ENCODE measurements around the gene SLC12A8. TPM values are rescaled to one million over a fixed set of nuclear protein-coding genes. Genes with fewer than 3 reads are reported as not detected.

The SLC12A8 gene
- total and polyA plus RNA-seq, 9 of the 15 experiments (the other 6 are each of a cell fraction or from before 2014, with no cell fraction given): 0.04 to 0.33 (median 0.09) TPM; not detected in 4

GRCh38 chr3:125257536-125257935 lies 45.0 kb upstream of the SLC12A8 start:
- Histone ChIP-seq H3K27ac (ENCODE audit: extremely low read depth, low read depth, low read length) (no peak overlapping the region), H4K20me1 (replicated peaks; ENCODE audit: control insufficient read depth, insufficient read depth, low read length) (no peaks in the 10 kb centered on the region), H3K9me3 (replicated peaks; ENCODE audit: control insufficient read depth, insufficient read depth, low read depth, low read length) (no peaks in the 10 kb centered on the region), H2AFZ (ENCODE audit: low read depth, low read length) (no peak overlapping the region), H3K9ac (ENCODE audit: insufficient read depth in 1 of 2, low read depth in 2 of 2, low read length in 2 of 2) (no peak overlapping the region), H3K4me3 (no peak overlapping the region), H3K4me2 (ENCODE audit: insufficient read depth, low read length) (no peak overlapping the region), H3K79me2 (ENCODE audit: control insufficient read depth, insufficient read depth, low read length) (no peaks in the 10 kb centered on the region), H3K27me3 (ENCODE audit: control insufficient read depth in 2 of 2, insufficient read depth in 2 of 2, low read length in 2 of 2) (no peaks in the 10 kb centered on the region), H3K9me1 (ENCODE audit: control insufficient read depth, insufficient read depth, low read length) (no peaks in the 10 kb centered on the region), H3K36me3 (ENCODE audit: control insufficient read depth, insufficient read depth, low read length) (no peaks in the 10 kb centered on the region), H3K4me1 (replicated peaks in 1 of 2; ENCODE audit: control insufficient read depth in 2 of 2, insufficient read depth in 2 of 2, low read length in 2 of 2) (no peaks in the 10 kb centered on the region)
- in situ Hi-C loops (cut with MboI): no loop called here
- ATAC-seq: no peak
- no peak for DNase-seq (ENCODE audit: extremely low read depth in 1 of 4, low spot score in 3 of 4)
- POLR2A ChIA-PET: no interaction called here
- BruUV-seq (replicated peaks): no TSS peak
- 96% methylated on average over 2 of the region's 4 CpGs for WGBS (ENCODE audit: insufficient coverage, low coverage, missing lambda C conversion rate)
- no peak for FAIRE-seq
- CTCF ChIA-PET (ENCODE audit: low intra/inter-chr PET ratio): no interaction called here
- intact Hi-C loops (cut with micrococcal nuclease): no loop called here
- TF ChIP-seq ZNF592 (IDR thresholded peaks at IDR 0.05) (no peak), BRF2 (IDR thresholded peaks at IDR 0.05; ENCODE audit: borderline replicate concordance, insufficient read depth, insufficient read length) (no peak), ZMIZ1 (IDR thresholded peaks at IDR 0.05; ENCODE audit: low read depth in 2 of 2, low read length in 2 of 2) (no peak), HNRNPL (IDR thresholded peaks at IDR 0.05; ENCODE audit: low read depth, low read length) (no peak), PRDM10 (IDR thresholded peaks at IDR 0.05; ENCODE audit: partially characterized antibody) (no peak), NKRF (IDR thresholded peaks at IDR 0.05; ENCODE audit: borderline replicate concordance) (no peak)
